Uterus (tissue), 2 donors: ENCODE measurements around the gene C14orf132.

Experiments used
- CTCF ChIP-seq, 4 experiments: fragments of 200-600 bp in 2 of 4; fragments of 450-650 bp in 2 of 4; sonication (generic) in 2 of 4; IDR thresholded peaks; one replicate each; pipeline ENCODE4 v1.5.1; 2016 to 2019; ENCODE audit warnings: antibody characterized with exemption in 4 of 4, mild to moderate bottlenecking in 2 of 4, moderate library complexity in 1 of 4
- POLR2A ChIP-seq, 2 donors: fragments of 450-650 bp; IDR thresholded peaks; one replicate each; pipeline ENCODE4 v1.6.1; 2016; ENCODE audit warnings: antibody characterized with exemption in 2 of 2, mild to moderate bottlenecking in 1 of 2, moderate library complexity in 1 of 2

- no peak for TF ChIP-seq CTCF (IDR thresholded peaks at IDR 0.05)
- no peak for TF ChIP-seq POLR2A (IDR thresholded peaks at IDR 0.05)
These were observed 14.1 kb downstream of the C14orf132 start for GRCh38 chr14:96053248-96053599.
